ENCODE measurements around the gene PTK7.

- TF ChIP-seq EP300 (IDR thresholded peaks at IDR 0.05): no peak
- TF ChIP-seq POLR2AphosphoS5 (IDR thresholded peaks at IDR 0.05): no peak
These were observed 109.4 kb downstream of the PTK7 start for GRCh38 chr6:43185391-43185985.
